Lung (tissue), 12 donors: ENCODE measurements around the gene CAPN5. TPM values are rescaled to one million over a fixed set of nuclear protein-coding genes. Genes with fewer than 3 reads are reported as not detected.

Source experiments
- ATAC-seq: fragments of 200-7000 bp; cut with Tn5 transposase; one replicate; pipeline ENCODE4 v1.9.1; 2020; ENCODE audit warnings: moderate number of reproducible peaks; ENCODE audit not compliant: insufficient read depth, low FRiP score
- DNase-seq, 3 donors: peaks; one replicate each; pipeline ENCODE4 v3.0.0-alpha.2; 2013 to 2017
- H3K27ac ChIP-seq, 2 donors: one replicate each; pipeline ENCODE4 v1.5.1; 2013; ENCODE audit warnings: mild to moderate bottlenecking in 2 of 2, moderate library complexity in 2 of 2, control low read depth in 1 of 2, inconsistent platforms in 1 of 2, low read depth in 1 of 2, low read length in 1 of 2
- H3K27me3 ChIP-seq, 3 donors: one replicate each; pipeline ENCODE4 v1.5.1; 2013; ENCODE audit warnings: low read length in 2 of 3; ENCODE audit not compliant: control insufficient read depth in 3 of 3, insufficient read depth in 3 of 3
- H3K36me3 ChIP-seq, 4 donors: one replicate each; pipeline ENCODE4 v1.5.1; 2013; ENCODE audit warnings: low read length in 4 of 4, mild to moderate bottlenecking in 1 of 4, moderate library complexity in 1 of 4; ENCODE audit not compliant: control insufficient read depth in 4 of 4, insufficient read depth in 4 of 4
- H3K4me1 ChIP-seq, 5 donors: one replicate each; pipeline ENCODE4 v1.5.1; 2013; ENCODE audit warnings: low read length in 5 of 5, mild to moderate bottlenecking in 2 of 5, moderate library complexity in 1 of 5; ENCODE audit not compliant: control insufficient read depth in 5 of 5, insufficient read depth in 5 of 5
- H3K4me3 ChIP-seq: one replicate; pipeline ENCODE4 v1.5.1; 2013; ENCODE audit warnings: mild to moderate bottlenecking, control low read depth, moderate library complexity
- H3K9ac ChIP-seq, 2 donors: one replicate each; pipeline ENCODE4 v1.5.1; 2013; ENCODE audit warnings: low read length in 2 of 2, control low read depth in 1 of 2; ENCODE audit not compliant: insufficient read depth in 1 of 2
- H3K9me3 ChIP-seq, 4 donors: one replicate each; pipeline ENCODE4 v1.5.1; 2013; ENCODE audit warnings: low read length in 3 of 4, mild to moderate bottlenecking in 1 of 4, moderate library complexity in 1 of 4; ENCODE audit not compliant: control insufficient read depth in 4 of 4, insufficient read depth in 3 of 4
- WGBS, 2 donors: extraction: QIAGEN DNeasy Blood & Tissue Kit; methylation state at CpG; one replicate each; pipeline ENCODE4 v1.1.7; 2013; 5-methylcytosine and 5-hydroxymethylcytosine counted together
- polyA plus RNA-seq, 2 donors: library from polyadenylated mRNA; stranded (reverse); fragments of 200-250 nt; gene quantifications; one replicate each; pipeline ENCODE4 v1.2.1, GENCODE V29; 2013
- total RNA-seq, 2 donors: library from RNA; depleted of rRNA in 1 of 2; stranded (reverse); fragments of >200 nt in 1 of 2; gene quantifications; one replicate each; pipeline ENCODE4 v1.2.1, GENCODE V29; 2014 to 2021
- TF ChIP-seq, protein P1 (sequence below): IDR thresholded peaks from 2 replicates; pipeline ENCODE4 v1.5.1; 2012; ENCODE audit warnings: mild to moderate bottlenecking; ENCODE audit errors: control extremely low read depth, extremely low read depth
- donor health status: control.
- donor health status: control.
- donor health status: Bipolar disorder and iron deficiency.
- donor health status: healthy.
- donor health status: DM: yes; HTN: yes; CAD: no.

CAPN5 gene
- total and polyA plus RNA-seq, 4 donors, result 3.0 to 16.1 (median 9.4) TPM

DNA sequence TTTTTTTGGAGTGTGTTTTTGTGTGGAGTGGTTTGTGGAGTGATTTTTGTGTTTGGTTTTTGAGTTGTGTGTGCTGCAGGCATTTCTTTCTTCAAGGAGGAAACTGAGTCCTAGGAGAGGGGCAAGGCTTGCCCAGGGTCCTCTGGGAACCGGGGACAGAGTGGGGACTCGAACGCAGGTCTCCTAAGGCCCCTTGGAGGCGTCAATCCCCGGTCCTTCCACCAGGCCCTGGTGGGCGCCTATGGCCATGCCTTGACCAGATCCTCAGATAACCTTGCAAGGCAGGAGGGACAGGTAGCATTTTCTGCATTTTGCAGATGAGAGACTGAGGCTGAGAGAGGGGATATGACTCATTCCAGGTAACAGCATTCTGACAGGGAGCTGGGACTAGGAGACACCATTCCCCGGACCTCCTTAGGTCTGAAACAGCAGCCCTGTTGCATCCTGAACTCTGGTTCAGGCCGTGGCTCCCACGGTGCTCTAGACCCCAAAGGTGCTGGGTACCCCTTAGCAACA lies 100.4 kb downstream of the CAPN5 start:
- TF ChIP-seq, protein P1, sequence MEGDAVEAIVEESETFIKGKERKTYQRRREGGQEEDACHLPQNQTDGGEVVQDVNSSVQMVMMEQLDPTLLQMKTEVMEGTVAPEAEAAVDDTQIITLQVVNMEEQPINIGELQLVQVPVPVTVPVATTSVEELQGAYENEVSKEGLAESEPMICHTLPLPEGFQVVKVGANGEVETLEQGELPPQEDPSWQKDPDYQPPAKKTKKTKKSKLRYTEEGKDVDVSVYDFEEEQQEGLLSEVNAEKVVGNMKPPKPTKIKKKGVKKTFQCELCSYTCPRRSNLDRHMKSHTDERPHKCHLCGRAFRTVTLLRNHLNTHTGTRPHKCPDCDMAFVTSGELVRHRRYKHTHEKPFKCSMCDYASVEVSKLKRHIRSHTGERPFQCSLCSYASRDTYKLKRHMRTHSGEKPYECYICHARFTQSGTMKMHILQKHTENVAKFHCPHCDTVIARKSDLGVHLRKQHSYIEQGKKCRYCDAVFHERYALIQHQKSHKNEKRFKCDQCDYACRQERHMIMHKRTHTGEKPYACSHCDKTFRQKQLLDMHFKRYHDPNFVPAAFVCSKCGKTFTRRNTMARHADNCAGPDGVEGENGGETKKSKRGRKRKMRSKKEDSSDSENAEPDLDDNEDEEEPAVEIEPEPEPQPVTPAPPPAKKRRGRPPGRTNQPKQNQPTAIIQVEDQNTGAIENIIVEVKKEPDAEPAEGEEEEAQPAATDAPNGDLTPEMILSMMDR, result no peak
- WGBS, 2 donors, result 89 to 91% methylated on average over 9 of the region's 9 CpGs
- no peak for DNase-seq

DNA sequence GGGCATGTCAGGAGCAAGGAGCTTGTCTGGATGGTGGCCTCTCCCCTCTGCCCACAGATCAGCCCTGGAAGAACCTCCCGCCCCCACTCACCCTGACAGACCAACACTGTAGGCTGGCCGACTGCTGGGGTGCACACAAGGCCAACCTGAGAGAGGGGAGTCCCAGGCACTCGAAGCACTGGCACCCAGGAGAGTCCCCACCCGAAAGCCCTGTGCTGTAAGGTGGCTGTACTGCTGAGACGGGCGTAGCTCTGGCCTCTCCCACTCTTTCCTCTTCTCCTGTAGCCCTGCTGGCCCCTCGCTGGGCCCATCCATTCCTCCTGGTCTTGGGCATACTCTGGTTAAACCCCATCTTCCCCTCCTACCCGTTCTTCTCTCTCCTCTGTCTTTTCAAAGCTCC lies 101.0 kb downstream of the CAPN5 start:
- DNase-seq, result no peak

More for the DNA sequence above, 100.4 kb downstream of the CAPN5 start:
- Histone ChIP-seq H3K4me1 (peaks cover 0 to 2% (median 0%) of the 10 kb centered on the region in 5 donors), H3K9me3 (no peaks in the 10 kb centered on the region), H3K27ac (no peak overlapping the region), H3K4me3 (no peak overlapping the region), H3K36me3 (no peaks in the 10 kb centered on the region), H3K27me3 (no peaks in the 10 kb centered on the region), H3K9ac (no peak overlapping the region)
- ATAC-seq, result no peak

DNA sequence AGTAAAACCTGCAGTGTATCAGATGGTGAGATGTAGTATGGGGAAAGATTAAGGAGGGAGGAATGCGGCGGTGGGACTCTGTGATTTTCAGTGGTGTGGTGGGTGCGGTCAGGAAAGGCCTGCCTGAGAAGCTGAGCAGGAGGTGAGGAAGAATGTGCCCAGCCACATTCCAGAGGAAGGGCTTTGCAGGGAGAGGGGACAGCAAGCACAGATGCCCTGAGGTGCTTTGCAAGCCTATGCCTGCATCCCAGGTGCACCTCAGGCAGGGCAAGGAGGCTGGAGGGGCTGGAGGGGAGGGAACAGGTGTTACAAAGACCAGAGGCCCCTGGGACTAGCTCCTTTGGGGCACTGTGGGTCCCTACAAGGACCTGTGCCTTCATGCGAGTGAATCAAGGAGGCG lies 103.3 kb downstream of the CAPN5 start:
- Histone ChIP-seq H3K27me3 (no peaks in the 10 kb centered on the region), H3K4me1 (peaks cover 0 to 11% (median 2%) of the 10 kb centered on the region in 5 donors), H3K27ac (no peak overlapping the region), H3K9ac (no peak overlapping the region), H3K9me3 (no peaks in the 10 kb centered on the region), H3K36me3 (no peaks in the 10 kb centered on the region), H3K4me3 (no peak overlapping the region)
- ATAC-seq, result no peak
- 94 to 96% methylated on average over 5 of the region's 5 CpGs for WGBS, 2 donors
- DNase-seq, result no peak
- TF ChIP-seq, protein P1, result no peak

More for the DNA sequence above, 101.0 kb downstream of the CAPN5 start:
- no peak for ATAC-seq
- WGBS, 2 donors, result 78 to 84% methylated on average over 8 of the region's 8 CpGs
- H3K4me3 ChIP-seq, result no peak overlapping the region
- peaks cover 0 to 2% (median 0%) of the 10 kb centered on the region in 5 donors for H3K4me1 ChIP-seq
- no peak overlapping the region for H3K27ac ChIP-seq
- H3K27me3 ChIP-seq, result no peaks in the 10 kb centered on the region
- no peak overlapping the region for H3K9ac ChIP-seq
- no peaks in the 10 kb centered on the region for H3K36me3 ChIP-seq
- H3K9me3 ChIP-seq, result no peaks in the 10 kb centered on the region
- TF ChIP-seq, protein P1, result no peak

DNA sequence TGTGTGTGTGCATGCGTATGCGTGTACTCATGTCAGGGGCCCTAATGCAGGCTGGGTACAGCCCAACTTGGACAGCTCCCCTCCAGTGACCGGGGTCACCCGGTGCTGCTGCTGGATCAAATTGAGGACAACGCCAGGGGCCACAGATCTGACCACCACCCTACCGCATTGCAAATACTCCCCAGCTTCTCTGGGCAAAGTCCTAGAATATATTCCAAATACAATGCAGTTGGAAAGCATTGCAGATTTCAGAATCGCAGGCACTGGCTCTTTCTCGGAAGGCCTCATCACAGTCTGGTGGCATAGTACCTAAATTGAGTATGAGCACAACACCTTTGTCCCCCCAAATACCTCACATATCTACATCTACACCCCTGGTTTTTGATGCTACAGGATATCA lies 104.5 kb downstream of the CAPN5 start:
- TF ChIP-seq, protein P1, result no peak
- 92 to 93% methylated on average over 8 of the region's 8 CpGs for WGBS, 2 donors
- no peaks in the 10 kb centered on the region for H3K36me3 ChIP-seq

More for the DNA sequence above, 104.5 kb downstream of the CAPN5 start:
- no peak overlapping the region for H3K4me3 ChIP-seq
- no peaks in the 10 kb centered on the region for H3K27me3 ChIP-seq
- no peaks in the 10 kb centered on the region for H3K9me3 ChIP-seq
- no peak for ATAC-seq
- H3K4me1 ChIP-seq, result peaks cover 0 to 11% (median 6%) of the 10 kb centered on the region in 5 donors
- no peak overlapping the region for H3K27ac ChIP-seq
- no peak overlapping the region for H3K9ac ChIP-seq
- DNase-seq, result no peak
